ACHN (cell line): ENCODE data around the gene INTS15.

Experiments used
- DNase-seq: peaks from one replicate; pipeline ENCODE4 v3.0.0-alpha.2; 2015
- in situ Hi-C: cut with HindIII; loops from 2 replicates; pipeline ENCODE4 v1.10.0; 2017; ENCODE audit warnings: low sequenced_read_pairs, low pct_ligation_motif_present, low pct_unique_long_range_greater_than_20kb

Gene INTS15

DNA sequence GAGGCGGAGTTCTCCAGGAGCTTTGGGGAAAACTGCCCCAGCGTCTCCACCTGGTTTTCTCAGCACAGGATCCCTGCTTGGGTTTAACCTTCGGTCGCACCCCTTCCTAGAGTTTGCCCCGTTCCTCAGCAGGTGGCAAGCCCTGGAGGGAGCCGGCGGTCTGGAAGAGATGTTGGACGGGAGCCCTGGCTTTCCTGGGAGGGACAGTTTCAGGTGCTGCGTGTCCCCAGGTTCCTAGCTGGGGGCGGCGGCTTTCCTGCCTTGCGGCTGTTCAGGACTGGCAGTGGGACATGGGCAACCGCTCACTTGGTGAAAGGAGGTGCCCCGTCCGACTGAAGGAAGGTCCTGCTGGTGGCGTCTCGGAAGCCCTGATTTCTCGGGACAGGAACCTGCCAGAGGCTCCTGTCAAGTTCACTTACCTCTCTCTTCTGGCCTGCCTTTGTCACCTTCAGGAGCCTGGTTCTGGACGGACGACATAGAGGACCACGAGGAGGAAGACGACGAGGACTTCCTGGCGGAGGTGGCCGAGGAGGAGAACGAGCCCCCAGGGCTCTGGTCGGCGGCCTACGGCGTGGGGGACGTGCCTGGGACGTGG, 62.1 kb downstream of the INTS15 start:
- in situ Hi-C loops = no loop called here
- DNase-seq = no peak

DNA sequence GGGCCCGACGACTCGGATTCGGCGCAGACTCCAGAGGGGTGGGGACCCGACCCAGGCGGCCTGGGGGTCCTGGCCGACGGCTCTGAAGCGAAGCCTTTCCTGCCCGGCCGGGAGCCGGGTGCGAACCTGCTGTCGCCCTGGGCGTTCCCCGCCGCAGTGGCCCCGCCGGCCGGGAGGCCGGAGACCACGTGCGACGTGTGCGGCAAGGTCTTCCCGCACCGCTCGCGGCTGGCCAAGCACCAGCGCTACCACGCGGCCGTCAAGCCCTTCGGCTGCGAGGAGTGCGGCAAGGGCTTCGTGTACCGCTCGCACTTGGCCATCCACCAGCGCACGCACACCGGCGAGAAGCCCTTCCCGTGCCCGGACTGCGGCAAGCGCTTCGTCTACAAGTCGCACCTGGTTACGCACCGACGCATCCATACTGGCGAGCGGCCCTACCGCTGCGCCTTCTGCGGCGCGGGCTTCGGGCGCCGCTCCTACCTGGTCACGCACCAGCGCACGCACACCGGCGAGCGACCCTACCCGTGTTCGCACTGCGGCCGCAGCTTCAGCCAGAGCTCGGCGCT, 62.7 kb downstream of the INTS15 start:
- in situ Hi-C loops = no loop called here
- no peak for DNase-seq

DNA sequence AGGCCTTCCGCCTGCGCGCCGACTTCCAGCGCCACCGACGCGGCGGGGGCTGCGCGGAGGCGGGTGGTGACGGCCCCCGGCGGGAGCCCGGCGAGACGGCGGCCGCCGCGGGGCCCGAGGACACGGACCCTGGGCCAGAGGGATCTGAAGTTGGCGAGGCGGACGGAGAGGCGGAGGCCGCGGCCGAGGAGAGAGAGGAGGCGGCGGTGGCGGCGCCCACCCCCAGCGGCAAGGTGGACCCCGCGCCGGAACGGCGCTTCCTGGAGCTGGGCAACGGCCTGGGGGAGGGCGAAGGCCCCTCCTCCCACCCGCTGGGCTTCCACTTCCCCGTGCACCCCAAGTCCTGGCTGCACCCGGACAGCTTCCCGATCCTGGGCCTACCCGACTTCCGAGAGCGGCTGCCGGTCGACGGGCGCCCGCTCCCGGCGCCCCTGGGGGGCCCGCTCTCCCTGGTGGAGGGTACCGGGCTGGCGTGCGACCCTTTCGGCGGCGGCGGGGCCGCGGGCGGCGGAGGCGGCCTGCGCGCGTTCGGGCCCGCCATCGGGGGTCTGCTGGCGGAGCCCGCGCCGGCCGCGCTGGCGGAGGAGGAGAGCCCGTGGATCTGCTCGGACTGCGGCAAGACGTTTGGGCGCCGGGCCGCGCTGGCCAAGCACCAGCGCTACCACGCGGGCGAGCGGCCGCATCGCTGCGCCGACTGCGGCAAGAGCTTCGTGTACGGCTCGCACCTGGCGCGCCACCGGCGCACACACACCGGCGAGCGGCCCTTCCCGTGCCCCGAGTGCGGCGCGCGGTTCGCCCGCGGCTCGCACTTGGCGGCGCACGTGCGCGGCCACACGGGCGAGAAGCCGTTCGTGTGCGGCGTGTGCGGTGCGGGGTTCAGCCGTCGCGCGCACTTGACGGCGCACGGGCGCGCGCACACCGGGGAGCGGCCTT, 63.5 kb downstream of the INTS15 start:
- in situ Hi-C loops = no loop called here
- no peak for DNase-seq

DNA sequence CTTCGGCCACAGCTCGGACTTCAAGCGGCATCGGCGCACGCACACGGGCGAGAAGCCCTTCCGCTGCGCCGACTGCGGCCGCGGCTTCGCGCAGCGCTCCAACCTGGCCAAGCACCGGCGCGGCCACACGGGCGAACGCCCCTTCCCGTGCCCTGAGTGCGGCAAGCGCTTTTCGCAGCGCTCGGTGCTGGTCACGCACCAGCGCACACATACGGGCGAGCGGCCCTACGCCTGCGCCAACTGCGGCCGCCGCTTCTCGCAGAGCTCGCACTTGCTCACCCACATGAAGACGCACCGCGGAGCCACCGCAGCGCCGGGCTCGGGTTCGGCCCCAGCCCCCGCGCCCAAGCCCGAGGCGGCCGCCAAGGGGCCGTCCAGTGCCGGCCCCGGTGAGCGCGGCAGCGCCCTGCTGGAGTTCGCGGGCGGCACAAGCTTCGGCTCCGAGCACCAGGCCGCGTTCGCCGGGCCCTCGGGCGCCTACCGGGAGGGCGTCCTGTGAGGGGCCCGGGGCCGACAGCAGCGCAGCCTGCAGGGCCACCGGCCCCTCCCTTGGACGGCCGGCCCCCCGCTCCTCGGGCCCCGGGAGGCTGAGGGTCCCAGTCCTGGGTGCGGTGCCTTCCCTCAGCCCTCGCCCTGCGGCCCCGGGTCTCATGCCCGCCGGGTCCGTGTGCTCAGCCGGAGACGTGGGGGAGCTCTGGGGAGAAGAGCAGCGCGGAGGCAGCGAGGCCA, 64.5 kb downstream of the INTS15 start:
- DNase-seq = no peak
- in situ Hi-C loops = no loop called here

DNA sequence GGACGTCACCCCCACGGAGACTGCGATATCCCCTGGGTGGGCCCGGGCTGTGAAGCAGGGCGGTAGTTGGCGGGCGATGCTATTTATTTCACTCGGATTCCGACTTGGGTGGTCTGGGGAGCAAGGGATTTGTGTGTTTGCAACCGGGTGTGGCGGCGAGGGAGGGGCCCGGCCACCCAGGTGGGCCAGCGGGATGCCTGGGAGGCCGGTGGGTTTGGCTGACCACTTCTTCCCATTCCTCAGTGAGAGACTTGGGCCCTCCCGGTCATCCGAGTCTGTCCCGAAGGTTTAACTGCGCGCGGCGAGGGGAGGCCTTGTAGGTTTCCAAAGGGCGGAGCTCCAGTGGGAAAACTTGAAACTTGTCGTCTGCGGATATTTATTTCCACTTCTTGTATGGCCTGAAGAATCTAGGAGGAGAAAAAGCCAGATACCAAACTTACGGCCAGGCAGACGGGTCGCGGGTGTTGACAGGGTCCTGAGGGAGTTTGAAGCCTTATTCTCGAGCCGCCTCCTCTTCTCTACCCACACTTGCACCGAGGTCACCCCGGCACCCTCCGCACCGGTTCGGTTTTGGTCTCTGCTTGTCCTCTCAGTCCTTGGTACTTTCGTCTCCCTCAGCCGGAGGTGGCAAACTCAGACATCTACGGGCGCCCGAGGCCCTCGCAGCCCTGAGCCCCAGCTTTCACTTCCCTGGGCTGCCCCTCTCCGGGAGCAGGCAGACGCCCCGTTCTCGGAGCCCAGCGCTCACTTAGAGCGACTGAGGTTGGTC, 65.2 kb downstream of the INTS15 start:
- DNase-seq = no peak
- in situ Hi-C loops = no loop called here

DNA sequence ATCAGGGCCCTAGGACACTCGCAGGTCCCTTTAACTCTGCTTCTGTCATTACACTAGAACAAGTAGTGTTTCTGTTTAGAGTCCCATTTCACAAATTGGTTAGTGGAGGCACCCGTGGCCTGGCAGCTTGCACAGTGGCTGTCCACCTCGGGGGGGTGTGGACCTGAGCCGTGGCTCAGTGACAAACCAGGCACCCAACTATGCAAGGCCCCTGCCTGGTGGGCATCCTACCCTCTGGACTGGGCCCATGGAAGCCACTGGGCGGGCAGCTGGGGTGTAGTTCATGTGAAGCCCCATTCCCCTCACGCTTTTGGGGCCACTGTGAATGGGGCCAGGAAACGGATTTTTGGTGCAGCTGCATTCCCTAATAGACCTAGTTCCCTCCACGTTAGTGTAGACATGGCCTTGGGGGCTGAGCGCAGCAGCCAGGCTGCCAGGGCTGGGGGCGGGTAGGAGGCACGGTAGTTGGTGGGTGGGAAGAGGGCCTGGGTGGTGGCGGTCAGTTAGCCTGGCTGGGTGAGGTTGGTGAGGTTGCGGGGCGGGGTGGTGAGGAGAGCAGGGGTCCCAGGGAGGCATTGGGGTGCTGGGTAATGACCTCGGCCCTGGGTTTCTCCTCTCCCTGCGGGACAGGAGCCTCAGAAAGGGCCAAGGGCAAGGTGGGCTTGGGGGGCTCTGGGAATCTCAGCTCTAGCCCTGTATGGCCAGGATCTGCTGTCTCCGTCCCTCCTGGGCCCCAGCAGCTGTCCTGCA, 66.0 kb downstream of the INTS15 start:
- in situ Hi-C loops = no loop called here
- DNase-seq = no peak

DNA sequence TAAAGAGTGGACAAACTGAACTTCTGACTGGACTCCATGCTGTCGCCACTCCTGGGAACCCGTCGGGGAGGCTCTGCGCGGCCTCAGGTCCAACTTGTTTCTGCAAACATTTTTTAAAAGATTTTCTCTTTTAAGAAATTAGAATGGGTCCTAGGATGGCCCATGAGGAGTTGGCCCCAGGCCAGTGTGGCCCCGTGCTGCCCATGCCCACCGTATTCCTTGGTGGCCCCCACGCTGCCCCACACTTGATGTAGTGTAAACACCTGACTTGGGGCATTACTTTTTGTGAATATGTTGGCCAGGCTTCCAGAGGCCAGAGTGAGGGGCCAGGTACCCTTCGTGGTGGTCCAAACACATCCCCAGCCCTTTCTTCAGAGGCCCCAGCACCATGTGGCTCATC, 66.6 kb downstream of the INTS15 start:
- in situ Hi-C loops = no loop called here
- DNase-seq = no peak
